Activated naive CD4-positive, alpha-beta T cell (primary cell): ENCODE measurements around the gene P3H2.

ENCODE experiments used
- DNase-seq, 4 experiments: peaks; one replicate each; lab custom pipeline; 2025; lab: John Stamatoyannopoulos, UW

The P3H2 gene

GRCh38 chr3:190051641-190052040, 69.1 kb downstream of the P3H2 start:
- no peak for DNase-seq

GRCh38 chr3:190048932-190049441, 71.7 kb downstream of the P3H2 start:
- no peak for DNase-seq

- no peak for DNase-seq
These were observed 75.7 kb downstream of the P3H2 start for GRCh38 chr3:190044974-190045373.

GRCh38 chr3:190044142-190044541, 76.6 kb downstream of the P3H2 start:
- DNase-seq = no peak

GRCh38 chr3:190043741-190044140, 77.0 kb downstream of the P3H2 start:
- DNase-seq = no peak

GRCh38 chr3:190042558-190042957, 78.1 kb downstream of the P3H2 start:
- DNase-seq = no peak

- DNase-seq = no peak
These were observed 79.2 kb downstream of the P3H2 start for GRCh38 chr3:190041333-190042041.

- no peak for DNase-seq
These were observed 80.6 kb downstream of the P3H2 start for GRCh38 chr3:190040145-190040544.

GRCh38 chr3:190038050-190038933, 82.4 kb downstream of the P3H2 start:
- DNase-seq = no peak

- DNase-seq = no peak
These were observed 84.1 kb downstream of the P3H2 start for GRCh38 chr3:190036631-190037030.

GRCh38 chr3:190034446-190034845, 86.3 kb downstream of the P3H2 start:
- DNase-seq = no peak

- no peak for DNase-seq
These were observed 87.8 kb downstream of the P3H2 start for GRCh38 chr3:190032923-190033322.

GRCh38 chr3:190031887-190032752, 88.6 kb downstream of the P3H2 start:
- no peak for DNase-seq

GRCh38 chr3:190027116-190027515, 93.6 kb downstream of the P3H2 start:
- DNase-seq = no peak

- no peak for DNase-seq
These were observed 94.5 kb downstream of the P3H2 start for GRCh38 chr3:190026154-190026553.

GRCh38 chr3:190024912-190025311, 95.8 kb downstream of the P3H2 start:
- DNase-seq = no peak

- DNase-seq = no peak
These were observed 100.9 kb downstream of the P3H2 start for GRCh38 chr3:190019844-190020243.

GRCh38 chr3:190019006-190019405, 101.7 kb downstream of the P3H2 start:
- DNase-seq = no peak

GRCh38 chr3:190018460-190018859, 102.2 kb downstream of the P3H2 start:
- DNase-seq = no peak

- no peak for DNase-seq
These were observed 103.0 kb downstream of the P3H2 start for GRCh38 chr3:190017521-190018288.

- DNase-seq = no peak
These were observed 103.7 kb downstream of the P3H2 start for GRCh38 chr3:190016966-190017365.
